Panc1 (cell line): Measurements from ENCODE around the gene CTTNBP2.

Experiments
- CTCF ChIP-seq: fragments of 450-650 bp; IDR thresholded peaks from 2 replicates; pipeline ENCODE4 v1.5.1; 2017; ENCODE audit warnings: mild to moderate bottlenecking
- POLR2AphosphoS5 ChIP-seq: IDR thresholded peaks from 2 replicates; pipeline ENCODE4 v1.6.1; 2012; ENCODE audit warnings: mild to moderate bottlenecking, low read depth, low read length, moderate library complexity
- TCF7L2 ChIP-seq: IDR thresholded peaks from 2 replicates; pipeline ENCODE4 v1.6.1; 2011; ENCODE audit warnings: mild to moderate bottlenecking, low read depth, low read length, inconsistent platforms

- TF ChIP-seq CTCF: no peak
- no peak for TF ChIP-seq POLR2AphosphoS5
- no peak for TF ChIP-seq TCF7L2
Observed at GRCh38 chr7:117762055-117762454, 111.2 kb downstream of the CTTNBP2 start.
